Smooth muscle cell (in vitro differentiated cells): ENCODE measurements around the gene SURF4. TPM values are rescaled to one million over a fixed set of nuclear protein-coding genes. Genes with fewer than 3 reads are reported as not detected.

ENCODE experiments used
- DNase-seq: peaks from one replicate; lab custom pipeline; 2025; ENCODE audit not compliant: unreplicated experiment; lab: John Stamatoyannopoulos, UW
- H2AFZ ChIP-seq: fragments of 200-600 bp; sonication (generic); 2 replicates; pipeline ENCODE4 v1.6.0; 2016; ENCODE audit warnings: antibody characterized with exemption, low read depth, mild to moderate bottlenecking
- H3F3A ChIP-seq: fragments of 200-600 bp; sonication (generic); 2 replicates; pipeline ENCODE4 v1.6.0; 2017; ENCODE audit warnings: antibody characterized with exemption, low read depth
- H3K27ac ChIP-seq: fragments of 200-600 bp; sonication (generic); 2 replicates; pipeline ENCODE4 v1.5.1; 2016; ENCODE audit warnings: low read depth, mild to moderate bottlenecking
- H3K27me3 ChIP-seq: fragments of 200-600 bp; sonication (generic); 2 replicates; pipeline ENCODE4 v1.6.1; 2016; ENCODE audit warnings: low read depth, mild to moderate bottlenecking
- H3K36me3 ChIP-seq: fragments of 200-600 bp; sonication (generic); 2 replicates; pipeline ENCODE4 v1.5.1; 2016; ENCODE audit warnings: low read depth
- H3K4me1 ChIP-seq: fragments of 200-600 bp; sonication (generic); 2 replicates; pipeline ENCODE4 v1.5.1; 2016; ENCODE audit warnings: low read depth
- H3K4me2 ChIP-seq: fragments of 200-600 bp; sonication (generic); 2 replicates; pipeline ENCODE4 v1.6.0; 2016; ENCODE audit warnings: mild to moderate bottlenecking
- H3K4me3 ChIP-seq: fragments of 200-600 bp; sonication (generic); 2 replicates; pipeline ENCODE4 v1.5.1; 2016; ENCODE audit warnings: mild to moderate bottlenecking
- H3K79me2 ChIP-seq: fragments of 200-600 bp; sonication (generic); 2 replicates; pipeline ENCODE4 v1.6.0; 2016; ENCODE audit warnings: low read depth, mild to moderate bottlenecking
- H3K9ac ChIP-seq: fragments of 200-600 bp; sonication (generic); 2 replicates; pipeline ENCODE4 v1.6.0; 2016; ENCODE audit warnings: low read depth
- H3K9me3 ChIP-seq: fragments of 200-600 bp; sonication (generic); replicated peaks from 2 replicates; pipeline ENCODE4 v1.5.1; 2016; ENCODE audit warnings: low read depth
- H4K20me1 ChIP-seq: fragments of 200-600 bp; sonication (generic); 2 replicates; pipeline ENCODE4 v1.6.0; 2016; ENCODE audit warnings: low read depth
- CTCF ChIP-seq: fragments of 200-600 bp; sonication (generic); IDR thresholded peaks from 2 replicates; pipeline ENCODE4 v1.5.1; 2017; ENCODE audit warnings: borderline replicate concordance, mild to moderate bottlenecking, antibody characterized with exemption; ENCODE audit not compliant: insufficient read depth, poor library complexity, severe bottlenecking
- WGBS: methylation state at CpG from one replicate; pipeline ENCODE4 v1.1.7; 2016; ENCODE audit warnings: low lambda C conversion rate; 5-methylcytosine and 5-hydroxymethylcytosine counted together
- polyA plus RNA-seq: library from polyadenylated mRNA; unstranded; fragments of >200 nt; fragmentation: Nextera tagmentation; extraction: Ambion mirVana; gene quantifications from 2 replicates; pipeline ENCODE4 v1.2.1, GENCODE V29; 2016
- total RNA-seq: library from RNA; depleted of rRNA; stranded (reverse); fragments of >200 nt; gene quantifications from 2 replicates; pipeline ENCODE4 v1.2.3, GENCODE V29; 2014

Gene SURF4
- total and polyA plus RNA-seq, 2 experiments from 2014 or later, result 353 to 396 TPM

GRCh38 chr9:133345596-133345995, 30.3 kb downstream of the SURF4 start:
- H3K9me3 ChIP-seq, result no peaks in the 10 kb centered on the region
- peaks cover 19% of the 10 kb centered on the region for H3F3A ChIP-seq
- H3K79me2 ChIP-seq, result peaks cover 45% of the 10 kb centered on the region
- no peak overlapping the region for H3K4me3 ChIP-seq
- H3K9ac ChIP-seq, result no peak overlapping the region
- DNase-seq, result no peak
- H3K4me1 ChIP-seq, result peaks cover 13% of the 10 kb centered on the region
- no peaks in the 10 kb centered on the region for H3K36me3 ChIP-seq
- H2AFZ ChIP-seq, result no peak overlapping the region
- no peak overlapping the region for H3K4me2 ChIP-seq
- TF ChIP-seq CTCF, result no peak
- WGBS, result 96% methylated on average over 6 of the region's 6 CpGs
- no peak overlapping the region for H3K27ac ChIP-seq
- H4K20me1 ChIP-seq, result peaks cover 47% of the 10 kb centered on the region
- no peaks in the 10 kb centered on the region for H3K27me3 ChIP-seq

DNA sequence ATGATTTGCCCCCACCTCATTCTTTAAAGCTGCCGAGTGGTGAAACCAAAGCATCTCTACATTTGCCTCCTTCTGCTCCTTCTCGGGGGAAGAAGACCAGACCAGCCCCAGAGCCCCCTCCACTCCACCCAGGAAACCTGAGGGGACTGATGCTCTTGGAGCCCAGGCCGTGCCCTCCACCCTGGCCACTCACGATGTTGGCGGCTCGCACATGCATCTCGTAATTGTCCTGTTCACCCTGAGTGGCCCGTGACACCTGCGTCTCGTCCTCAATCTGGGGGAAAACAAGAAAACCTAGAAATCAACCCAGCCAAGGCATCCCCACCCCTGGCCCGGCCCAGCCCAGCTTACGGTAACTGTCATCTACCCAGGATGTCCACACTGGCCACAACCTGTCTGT, 30.9 kb downstream of the SURF4 start:
- peaks cover 45% of the 10 kb centered on the region for H3K79me2 ChIP-seq
- no peak for TF ChIP-seq CTCF
- WGBS, result 98% methylated on average over 12 of the region's 12 CpGs
- H3F3A ChIP-seq, result peaks cover 13% of the 10 kb centered on the region
- H3K9ac ChIP-seq, result no peak overlapping the region
- H3K27ac ChIP-seq, result no peak overlapping the region
- H2AFZ ChIP-seq, result no peak overlapping the region
- no peak overlapping the region for H3K4me3 ChIP-seq
- no peak for DNase-seq
- no peaks in the 10 kb centered on the region for H3K36me3 ChIP-seq
- H3K4me2 ChIP-seq, result no peak overlapping the region
- H4K20me1 ChIP-seq, result peaks cover 41% of the 10 kb centered on the region
- peaks cover 13% of the 10 kb centered on the region for H3K4me1 ChIP-seq
- H3K9me3 ChIP-seq, result no peaks in the 10 kb centered on the region
- no peaks in the 10 kb centered on the region for H3K27me3 ChIP-seq

- H3K9ac ChIP-seq, result no peak overlapping the region
- peaks cover 37% of the 10 kb centered on the region for H3K79me2 ChIP-seq
- H3K27ac ChIP-seq, result no peak overlapping the region
- H3K27me3 ChIP-seq, result no peaks in the 10 kb centered on the region
- no peaks in the 10 kb centered on the region for H3K9me3 ChIP-seq
- H3K4me1 ChIP-seq, result peaks cover 8% of the 10 kb centered on the region
- peaks cover 32% of the 10 kb centered on the region for H4K20me1 ChIP-seq
- H3K36me3 ChIP-seq, result no peaks in the 10 kb centered on the region
- H3K4me2 ChIP-seq, result no peak overlapping the region
- peaks cover 5% of the 10 kb centered on the region for H3F3A ChIP-seq
- DNase-seq, result no peak
- WGBS, result 98% methylated on average over 19 of the region's 19 CpGs
- H2AFZ ChIP-seq, result no peak overlapping the region
- no peak for TF ChIP-seq CTCF
- H3K4me3 ChIP-seq, result no peak overlapping the region
Observed at GRCh38 chr9:133344071-133344470, 31.8 kb downstream of the SURF4 start.

GRCh38 chr9:133342570-133342969, 33.3 kb downstream of the SURF4 start:
- no peak for TF ChIP-seq CTCF
- peaks cover 22% of the 10 kb centered on the region for H4K20me1 ChIP-seq
- peaks cover 6% of the 10 kb centered on the region for H3K4me1 ChIP-seq
- no peaks in the 10 kb centered on the region for H3K27me3 ChIP-seq
- no peaks in the 10 kb centered on the region for H3F3A ChIP-seq
- DNase-seq, result no peak
- no peak overlapping the region for H3K9ac ChIP-seq
- WGBS, result 92% methylated on average over 10 of the region's 11 CpGs
- no peaks in the 10 kb centered on the region for H3K9me3 ChIP-seq
- H3K36me3 ChIP-seq, result no peaks in the 10 kb centered on the region
- H2AFZ ChIP-seq, result no peak overlapping the region
- peaks cover 25% of the 10 kb centered on the region for H3K79me2 ChIP-seq
- H3K4me3 ChIP-seq, result no peak overlapping the region
- H3K27ac ChIP-seq, result no peak overlapping the region
- no peak overlapping the region for H3K4me2 ChIP-seq
